GM18868 (cell line): ENCODE measurements around the gene ACTN4.
"Not testable (repeated sequence)": the region's sequence is repeated elsewhere in the genome, so short reads cannot be mapped to it uniquely, and the experiment has no call there.

Source experiments
- ATAC-seq: cut with Tn5 transposase; IDR thresholded peaks from one replicate; pipeline ENCODE4 v1.9.1; 2021; ENCODE audit warnings: mild to moderate bottlenecking, moderate library complexity; ENCODE audit not compliant: unreplicated experiment

ACTN4 gene

GRCh38 chr19:38735257-38735686 is 87.8 kb downstream of the ACTN4 start:
- ATAC-seq, result no peak

GRCh38 chr19:38736036-38736412 is 88.6 kb downstream of the ACTN4 start:
- ATAC-seq, result no peak

GRCh38 chr19:38736413-38737280 is 89.2 kb downstream of the ACTN4 start:
- ATAC-seq, result no peak

- no peak for ATAC-seq
Observed at GRCh38 chr19:38737281-38737865, 89.9 kb downstream of the ACTN4 start.

- no peak for ATAC-seq
Observed at GRCh38 chr19:38737921-38738737, 90.7 kb downstream of the ACTN4 start.

GRCh38 chr19:38739440-38740256 is 92.2 kb downstream of the ACTN4 start:
- ATAC-seq, result no peak

- no peak for ATAC-seq
Observed at GRCh38 chr19:38740257-38740592, 92.8 kb downstream of the ACTN4 start.

- no peak for ATAC-seq
Observed at GRCh38 chr19:38740932-38741331, 93.5 kb downstream of the ACTN4 start.

- no peak for ATAC-seq
Observed at GRCh38 chr19:38741670-38742069, 94.2 kb downstream of the ACTN4 start.

- no peak for ATAC-seq
Observed at GRCh38 chr19:38742296-38742695, 94.8 kb downstream of the ACTN4 start.

- no peak for ATAC-seq
Observed at GRCh38 chr19:38742906-38743305, 95.5 kb downstream of the ACTN4 start.

GRCh38 chr19:38743394-38744297 is 96.2 kb downstream of the ACTN4 start:
- no peak for ATAC-seq

- no peak for ATAC-seq
Observed at GRCh38 chr19:38744298-38744681, 96.8 kb downstream of the ACTN4 start, which contains the start of gene CAPN12. TSS of gene CAPN12 (minus strand) at chr19:38744474. CDS start at chr19:38744165, 309 bp downstream.

GRCh38 chr19:38744874-38745273 is 97.4 kb downstream of the ACTN4 start:
- no peak for ATAC-seq

GRCh38 chr19:38745316-38745715 is 97.9 kb downstream of the ACTN4 start:
- no peak for ATAC-seq

GRCh38 chr19:38753783-38754182 is 106.3 kb downstream of the ACTN4 start:
- not testable (repeated sequence) for ATAC-seq

GRCh38 chr19:38754196-38754595 is 106.7 kb downstream of the ACTN4 start:
- ATAC-seq, result not testable (repeated sequence)

- ATAC-seq, result no peak
Observed at GRCh38 chr19:38759590-38760003, 112.1 kb downstream of the ACTN4 start.

- not testable (repeated sequence) for ATAC-seq
Observed at GRCh38 chr19:38760805-38761517, 113.5 kb downstream of the ACTN4 start.
